ENCODE data around the gene RAE1. TPM values are rescaled to one million over a fixed set of nuclear protein-coding genes. Genes with fewer than 3 reads are reported as not detected.
"Not testable (repeated sequence)": the region's sequence is repeated elsewhere in the genome, so short reads cannot be mapped to it uniquely, and the experiment has no call there.

RAE1 gene
- total and polyA plus RNA-seq, 11 donors: 7.5 to 26.8 (median 15.5) TPM

GRCh38 chr20:57346477-57346876, 4.6 kb upstream of the RAE1 start:
- WGBS, 4 donors: 1 to 2% (median 2%) methylated on average over 4 of the region's 4 CpGs
- no peaks in the 10 kb centered on the region for H3K36me3 ChIP-seq
- H3K27ac ChIP-seq: no peak overlapping the region
- intact Hi-C loops (cut with DNase I): loop anchor here (1.0 to 10.0 kb wide), 6 partner anchors 254 to 802 kb away; no protein-coding TSS in a partner anchor
- H3K27me3 ChIP-seq: peaks cover 0 to 8% (median 0%) of the 10 kb centered on the region in 9 donors
- H3K9me3 ChIP-seq: no peaks in the 10 kb centered on the region
- ATAC-seq (peak; percentile 44 to 56 (median 50)), DNase-seq (peak; percentile 47 to 76 (median 65))
- TF ChIP-seq POLR2A (IDR thresholded peaks at IDR 0.05): no peak
- peak; percentile 56 to 82 (median 72) for TF ChIP-seq CTCF (IDR thresholded peaks at IDR 0.05)
- no peak overlapping the region for H3K4me3 ChIP-seq
- peaks cover 0 to 4% (median 0%) of the 10 kb centered on the region in 12 donors for H3K4me1 ChIP-seq

- intact Hi-C loops (cut with DNase I): loop anchor here (1.0 to 10.0 kb wide), 5 partner anchors 258 to 803 kb away; no protein-coding TSS in a partner anchor
- Histone ChIP-seq H3K9me3 (no peaks in the 10 kb centered on the region), H3K4me3 (no peak overlapping the region), H3K4me1 (peaks cover 0 to 10% (median 8%) of the 10 kb centered on the region in 12 donors), H3K27ac (no peak overlapping the region), H3K27me3 (peaks cover 0 to 4% (median 0%) of the 10 kb centered on the region in 9 donors), H3K36me3 (no peaks in the 10 kb centered on the region)
- DNase-seq (no peak), ATAC-seq (no peak)
- 81 to 87% (median 81%) methylated on average over 4 of the region's 4 CpGs for WGBS, 4 donors
- TF ChIP-seq CTCF (IDR thresholded peaks at IDR 0.05) (no peak), POLR2A (IDR thresholded peaks at IDR 0.05) (no peak)
Observed at GRCh38 chr20:57347393-57347792, 3.7 kb upstream of the RAE1 start.

GRCh38 chr20:57348200-57348921, 2.7 kb upstream of the RAE1 start:
- WGBS, 4 donors: 43 to 69% (median 65%) methylated on average over 10 to 47 of the region's 47 CpGs
- not testable (repeated sequence) for H3K36me3 ChIP-seq, ATAC-seq, DNase-seq, H3K9me3 ChIP-seq, H3K27ac ChIP-seq, H3K4me3 ChIP-seq, H3K27me3 ChIP-seq
- H3K4me1 ChIP-seq: peaks cover 0 to 16% (median 10%) of the 10 kb centered on the region in 12 donors
- intact Hi-C loops (cut with DNase I): loop anchor here in 9 of 10 donors (5.0 to 10.0 kb wide), 3 partner anchors 794 to 804 kb away; no protein-coding TSS in a partner anchor

- not testable (repeated sequence) for DNase-seq, ATAC-seq, H3K27me3 ChIP-seq, H3K4me3 ChIP-seq, H3K27ac ChIP-seq, H3K9me3 ChIP-seq
- intact Hi-C loops (cut with DNase I): loop anchor here in 9 of 10 donors (5.0 to 10.0 kb wide), 3 partner anchors 794 to 804 kb away; no protein-coding TSS in a partner anchor
- 87 to 90% (median 89%) methylated on average over 19 to 21 of the region's 21 CpGs for WGBS, 4 donors
- Histone ChIP-seq H3K36me3 (peaks cover 0 to 12% (median 0%) of the 10 kb centered on the region in 9 donors), H3K4me1 (peaks cover 0 to 16% (median 10%) of the 10 kb centered on the region in 12 donors)
Observed at GRCh38 chr20:57348922-57349574, 2.0 kb upstream of the RAE1 start.
